ENCODE results near the gene SLCO3A1. TPM values are rescaled to one million over a fixed set of nuclear protein-coding genes. Genes with fewer than 3 reads are reported as not detected.

Gene SLCO3A1
- total RNA-seq, 1 experiment from 2014 or later, result 37.8 TPM

- peak overlapping the region; percentile 86 for H3K27ac ChIP-seq
- H4K20me1 ChIP-seq (ENCODE audit: insufficient read depth), result no peaks in the 10 kb centered on the region
- no TSS peak for BruUV-seq (replicated peaks)
- no peaks in the 10 kb centered on the region for H3K9me3 ChIP-seq (ENCODE audit: insufficient read depth, low read depth)
- H3K27me3 ChIP-seq (ENCODE audit: insufficient read depth, low read depth), result no peaks in the 10 kb centered on the region
- DNase-seq, result peak in 1 of 2 experiments; percentile 45
- peaks cover 70% of the 10 kb centered on the region for H3K79me2 ChIP-seq (ENCODE audit: low read depth)
- H2AFZ ChIP-seq, result no peak overlapping the region
- intact Hi-C loops (cut with micrococcal nuclease; ENCODE audit: unreplicated experiment), result loop anchor here (10.0 kb wide), 1 partner anchor 121 kb away; the partner anchor contains the start of gene SLCO3A1
- TF ChIP-seq CTCF (conservative IDR thresholded peaks at IDR 0.05) (no peak), EZH2 (IDR thresholded peaks at IDR 0.05; ENCODE audit: low read depth) (no peak)
- H3K4me1 ChIP-seq (replicated peaks; ENCODE audit: insufficient read depth), result peaks cover 32% of the 10 kb centered on the region
- ChIA-PET POLR2A (ENCODE audit: unreplicated experiment) (no interaction called here), CTCF (interaction anchor here (0.7 to 0.9 kb wide), 2 partner anchors 106 to 119 kb away, joined by 3 read pairs; no protein-coding TSS in a partner anchor)
- H3F3A ChIP-seq (ENCODE audit: insufficient read depth, low read depth), result peaks cover 18% of the 10 kb centered on the region; the same call in 1 of the 2 replicates
- H3K36me3 ChIP-seq (ENCODE audit: low read depth), result no peaks in the 10 kb centered on the region
- peak overlapping the region; percentile 50; the same call in 1 of the 2 replicates for H3K4me2 ChIP-seq
- H3K4me3 ChIP-seq, result no peak overlapping the region
- H3K9me2 ChIP-seq (ENCODE audit: insufficient read depth), result no peaks in the 10 kb centered on the region
Measured at GRCh38 chr15:91975241-91975978, 121.9 kb downstream of the SLCO3A1 start.

GRCh38 chr15:91976966-91977365 lies 123.5 kb downstream of the SLCO3A1 start:
- H3K36me3 ChIP-seq (ENCODE audit: low read depth), result no peaks in the 10 kb centered on the region
- DNase-seq, result no peak
- TF ChIP-seq CTCF (conservative IDR thresholded peaks at IDR 0.05), result no peak
- no peak for TF ChIP-seq EZH2 (IDR thresholded peaks at IDR 0.05; ENCODE audit: low read depth)
- CTCF ChIA-PET, result interaction anchor here (0.7 to 1.0 kb wide), 2 partner anchors 35 to 123 kb away, joined by 4 read pairs; partner anchors contain the start of gene SLCO3A1
- H4K20me1 ChIP-seq (ENCODE audit: insufficient read depth), result no peaks in the 10 kb centered on the region
- no TSS peak for BruUV-seq (replicated peaks)
- no peak overlapping the region for H3K4me3 ChIP-seq
- no peak overlapping the region for H3K4me2 ChIP-seq
- H2AFZ ChIP-seq, result no peak overlapping the region
- intact Hi-C loops (cut with micrococcal nuclease; ENCODE audit: unreplicated experiment), result loop anchor here (10.0 kb wide), 1 partner anchor 122 kb away; the partner anchor contains the start of gene SLCO3A1
- POLR2A ChIA-PET (ENCODE audit: unreplicated experiment), result interaction anchor here (1.0 kb wide), 1 partner anchor 110 kb away, joined by 4 read pairs; no protein-coding TSS in a partner anchor
- no peak overlapping the region for H3K27ac ChIP-seq
- H3K79me2 ChIP-seq (ENCODE audit: low read depth), result peaks cover 60% of the 10 kb centered on the region
- peaks cover 18% of the 10 kb centered on the region; the same call in 1 of the 2 replicates for H3F3A ChIP-seq (ENCODE audit: insufficient read depth, low read depth)
- H3K27me3 ChIP-seq (ENCODE audit: insufficient read depth, low read depth), result no peaks in the 10 kb centered on the region
- peaks cover 32% of the 10 kb centered on the region for H3K4me1 ChIP-seq (replicated peaks; ENCODE audit: insufficient read depth)
- no peaks in the 10 kb centered on the region for H3K9me2 ChIP-seq (ENCODE audit: insufficient read depth)
- H3K9me3 ChIP-seq (ENCODE audit: insufficient read depth, low read depth), result no peaks in the 10 kb centered on the region

- intact Hi-C loops (cut with micrococcal nuclease; ENCODE audit: unreplicated experiment), result no loop called here
- H3K9me2 ChIP-seq (ENCODE audit: insufficient read depth), result no peaks in the 10 kb centered on the region
- no peak for TF ChIP-seq EZH2 (IDR thresholded peaks at IDR 0.05; ENCODE audit: low read depth)
- TF ChIP-seq CTCF (conservative IDR thresholded peaks at IDR 0.05), result no peak
- DNase-seq, result no peak
- no TSS peak for BruUV-seq (replicated peaks)
- no peaks in the 10 kb centered on the region for H4K20me1 ChIP-seq (ENCODE audit: insufficient read depth)
- POLR2A ChIA-PET (ENCODE audit: unreplicated experiment), result interaction anchor here (0.7 kb wide), 2 partner anchors 44 to 90 kb away, joined by 3 read pairs; no protein-coding TSS in a partner anchor
- H3K36me3 ChIP-seq (ENCODE audit: low read depth), result no peaks in the 10 kb centered on the region
- no peak overlapping the region for H3K4me2 ChIP-seq
- H3K4me3 ChIP-seq, result no peak overlapping the region
- CTCF ChIA-PET, result no interaction called here
- no peak overlapping the region for H2AFZ ChIP-seq
- H3K79me2 ChIP-seq (ENCODE audit: low read depth), result peaks cover 53% of the 10 kb centered on the region
- H3K27me3 ChIP-seq (ENCODE audit: insufficient read depth, low read depth), result no peaks in the 10 kb centered on the region
- H3K27ac ChIP-seq, result no peak overlapping the region
- no peaks in the 10 kb centered on the region for H3F3A ChIP-seq (ENCODE audit: insufficient read depth, low read depth)
- peaks cover 5% of the 10 kb centered on the region; the same call in 1 of the 2 replicates for H3K4me1 ChIP-seq (replicated peaks; ENCODE audit: insufficient read depth)
- H3K9me3 ChIP-seq (ENCODE audit: insufficient read depth, low read depth), result no peaks in the 10 kb centered on the region
Measured at GRCh38 chr15:91980502-91981267, 127.2 kb downstream of the SLCO3A1 start.

Measured in PC-9 (cell line).